Left lobe of liver (tissue), 2 donors: ENCODE results near the gene CDKN3. TPM values are rescaled to one million over a fixed set of nuclear protein-coding genes. Genes with fewer than 3 reads are reported as not detected.
"Not testable (repeated sequence)": the region's sequence is repeated elsewhere in the genome, so short reads cannot be mapped to it uniquely, and the experiment has no call there.

ENCODE experiments used
- ATAC-seq: fragments of 200-7000 bp; cut with Tn5 transposase; one replicate; pipeline ENCODE4 v1.9.1; 2020; ENCODE audit warnings: mild to moderate bottlenecking, moderate library complexity
- DNase-seq: peaks from one replicate; pipeline ENCODE4 v3.0.0-alpha.2; 2020; ENCODE audit warnings: low spot score
- total RNA-seq: library from RNA; stranded (reverse); gene quantifications from one replicate; pipeline ENCODE4 v1.2.1, GENCODE V29; 2021
- donor health status: DM: no; HTN: no; CAD: no; lungs with moderate emphysema.
- donor health status: DM: no; HTN: yes; CAD: no.

CDKN3 gene
- total RNA-seq, 1 donor from 2014 or later = 0.58 TPM

DNA sequence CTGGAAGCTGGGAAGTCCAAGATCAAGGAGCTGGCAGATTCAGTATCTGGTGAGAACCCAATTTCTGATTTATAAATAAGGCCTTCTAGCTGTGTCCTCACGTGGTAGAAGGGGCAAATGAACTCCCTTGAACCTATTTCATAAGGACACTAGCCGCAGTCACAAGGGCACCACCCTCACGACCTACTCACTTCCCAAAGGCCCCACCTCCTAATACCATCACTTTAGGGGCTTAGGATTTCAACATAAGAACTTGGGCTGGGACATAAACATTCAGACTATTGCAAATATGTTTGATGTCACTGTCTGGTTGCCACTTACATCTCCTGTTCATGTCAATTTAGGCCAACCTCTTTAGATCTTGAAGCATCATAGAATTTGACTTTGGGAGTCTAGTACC, 55.2 kb downstream of the CDKN3 start:
- no peak for ATAC-seq
- no peak for DNase-seq

DNA sequence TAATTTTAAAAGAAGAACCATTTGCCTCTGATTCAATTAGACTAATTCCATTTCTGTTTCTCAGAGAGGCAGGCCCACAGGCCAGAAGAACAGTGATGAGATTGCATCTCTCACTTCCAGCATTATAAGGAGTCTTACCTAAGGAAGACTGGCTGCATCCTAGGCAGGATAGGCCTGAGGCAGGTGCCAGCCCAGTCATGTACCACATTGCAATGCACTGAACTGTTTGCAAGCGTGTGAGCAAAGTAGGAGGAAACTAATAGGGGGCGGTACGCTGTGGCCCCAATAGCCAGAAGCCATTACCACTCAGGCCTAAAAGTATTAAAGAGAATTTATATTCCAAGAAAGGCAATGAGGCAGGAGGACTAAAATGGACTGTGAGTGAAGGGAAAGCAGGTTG, 56.4 kb downstream of the CDKN3 start:
- DNase-seq (no peak), ATAC-seq (no peak)

DNA sequence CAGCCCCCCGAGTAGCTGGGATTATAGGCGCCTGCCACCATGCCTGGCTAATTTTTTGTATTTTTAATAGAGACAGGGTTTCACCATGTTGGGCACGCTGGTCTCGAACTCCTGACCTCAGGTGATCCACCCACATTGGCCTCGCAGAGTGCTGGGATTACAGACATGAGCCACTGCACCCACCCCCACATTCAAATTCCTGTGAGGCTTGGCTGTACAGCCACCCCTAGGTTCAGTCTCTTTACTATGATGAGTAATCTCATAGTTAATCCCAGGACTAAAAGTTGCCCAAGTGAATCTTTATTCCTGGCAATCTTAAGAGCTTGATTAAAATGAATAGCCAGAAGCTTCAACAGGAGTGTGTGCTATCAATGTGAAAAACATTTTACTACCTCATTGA, 57.2 kb downstream of the CDKN3 start:
- not testable (repeated sequence) for DNase-seq, ATAC-seq

DNA sequence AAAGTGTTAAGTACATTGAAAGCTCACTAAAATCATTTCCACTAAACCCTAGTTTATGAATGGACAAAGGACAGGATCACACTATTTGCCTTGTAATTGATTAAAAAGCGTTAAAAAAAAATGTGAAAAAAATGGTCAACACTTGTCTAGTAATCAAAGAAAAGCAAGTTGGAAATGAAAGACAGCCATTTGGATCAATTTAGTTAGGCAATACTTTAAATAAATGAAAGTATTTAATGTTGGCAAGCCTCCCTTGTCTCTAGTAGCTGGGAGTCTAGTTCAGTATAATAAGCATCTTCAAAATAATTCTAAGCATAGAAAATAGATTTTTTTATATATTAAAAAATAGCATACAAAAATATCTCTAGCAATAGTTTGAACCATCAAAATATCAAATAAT, 58.6 kb downstream of the CDKN3 start:
- ATAC-seq (peak; percentile 45), DNase-seq (no peak)

DNA sequence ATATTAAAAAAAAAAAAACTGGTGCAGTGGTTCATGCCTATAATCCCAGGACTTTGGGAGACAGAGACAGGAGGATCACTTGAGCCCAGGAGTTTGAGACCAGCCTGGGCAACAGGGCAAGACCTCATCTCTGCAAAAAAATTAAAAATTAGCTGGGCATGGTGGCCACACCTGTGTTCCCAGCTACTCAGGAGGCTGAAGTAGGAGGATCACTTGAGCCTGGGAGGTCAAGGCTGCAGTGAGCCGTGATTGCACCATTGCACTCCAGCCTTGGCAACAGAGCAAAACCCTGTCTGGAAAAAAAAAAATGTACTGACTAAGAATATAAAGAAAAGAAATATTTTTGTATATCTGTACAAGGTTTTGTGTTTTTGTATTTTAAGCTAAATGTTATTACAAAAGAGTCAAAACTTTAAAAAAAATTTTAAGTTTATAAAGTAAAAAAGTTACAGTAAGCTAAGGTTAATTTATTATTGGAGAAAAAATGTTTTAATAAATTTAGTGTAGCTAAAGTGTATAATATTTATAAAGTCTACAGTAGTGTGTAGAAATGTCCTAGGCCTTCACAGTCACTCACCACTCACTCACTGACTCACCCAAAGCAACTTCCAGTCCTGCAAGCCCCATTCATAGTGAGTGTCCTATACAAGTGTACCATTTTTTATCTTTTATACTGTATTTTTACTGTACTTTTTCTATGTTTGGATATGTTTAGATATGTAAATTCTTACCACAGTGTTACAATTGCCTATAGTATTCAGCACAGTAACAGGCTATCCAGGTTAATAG, 60.2 kb downstream of the CDKN3 start:
- ATAC-seq, DNase-seq: not testable (repeated sequence)

DNA sequence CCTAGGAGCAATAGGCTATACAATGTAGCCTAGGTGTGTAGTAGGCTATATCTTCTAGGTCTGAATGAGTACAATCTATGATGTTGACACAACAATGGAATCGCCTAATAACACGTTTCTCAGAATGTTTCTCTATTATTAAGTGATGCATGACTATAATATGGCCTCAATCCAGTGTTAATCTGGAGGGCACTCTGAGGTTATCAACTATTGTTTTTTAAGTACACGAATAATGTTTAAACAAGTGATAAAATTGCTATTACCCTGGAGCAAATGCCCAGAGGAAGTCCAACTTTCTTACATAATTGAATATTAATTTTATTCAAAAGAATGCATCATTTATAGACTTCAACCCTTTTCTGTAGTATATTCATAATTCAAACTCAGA, 60.8 kb downstream of the CDKN3 start:
- DNase-seq (no peak), ATAC-seq (peak; percentile 43)

DNA sequence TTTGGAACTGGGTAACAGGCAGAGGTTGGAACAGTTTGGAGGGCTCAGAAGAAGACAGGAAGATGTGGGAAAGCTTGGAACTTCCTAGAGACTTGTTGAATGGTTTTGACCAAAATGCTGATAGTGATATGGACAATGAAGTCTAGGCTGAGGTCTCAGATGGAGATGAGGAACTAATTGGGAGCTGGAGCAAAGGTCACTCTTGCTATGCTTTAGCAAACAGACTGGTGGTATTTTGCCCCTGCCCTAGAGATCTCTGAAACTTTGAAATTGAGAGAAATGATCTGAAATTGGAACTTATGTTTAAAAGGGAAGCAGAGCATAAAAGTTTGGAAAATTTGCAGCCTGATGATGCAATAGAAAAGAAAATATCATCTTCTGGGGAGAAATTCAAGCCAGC, 61.7 kb downstream of the CDKN3 start:
- ATAC-seq, DNase-seq: not testable (repeated sequence)

DNA sequence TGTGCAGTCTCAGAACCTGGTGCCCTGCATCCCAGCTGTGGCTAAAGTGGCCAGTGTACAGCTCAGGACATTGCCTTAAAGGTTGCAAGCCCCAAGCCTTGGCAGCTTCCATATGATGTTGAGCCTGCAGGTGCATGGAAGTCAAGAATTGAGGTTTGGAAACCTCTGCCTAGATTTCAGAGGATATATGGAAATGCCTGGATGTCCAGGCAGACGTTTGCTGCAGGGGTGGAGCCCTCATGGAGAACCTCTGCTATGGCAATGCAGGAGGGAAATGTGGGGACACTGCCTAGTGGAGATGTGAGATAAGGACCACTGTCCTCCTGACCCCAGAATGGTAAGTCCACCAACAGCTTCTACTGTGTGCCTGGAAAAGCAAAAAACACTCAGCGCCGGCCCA, 62.3 kb downstream of the CDKN3 start:
- ATAC-seq = no peak

DNA sequence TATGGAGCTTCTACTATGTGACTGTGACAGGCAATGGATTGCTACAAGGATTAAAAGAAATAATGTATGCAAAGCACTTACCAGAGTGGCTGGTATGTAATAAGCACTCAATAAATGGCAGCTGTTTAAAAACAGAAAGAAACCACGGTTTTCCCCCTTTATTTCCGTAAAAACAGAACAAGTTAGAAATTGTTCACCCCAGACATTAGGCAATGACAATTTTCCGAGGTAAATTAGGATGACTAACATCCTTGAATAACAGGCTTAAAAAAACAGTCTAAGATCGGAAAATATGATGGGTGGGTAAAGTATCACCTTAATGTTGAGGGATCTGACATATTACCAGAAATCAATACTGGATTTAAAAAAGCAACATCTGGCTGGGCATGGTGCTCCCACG, 65.2 kb downstream of the CDKN3 start:
- DNase-seq = no peak
- ATAC-seq = no peak

More for the DNA sequence above, 62.3 kb downstream of the CDKN3 start:
- DNase-seq = no peak

DNA sequence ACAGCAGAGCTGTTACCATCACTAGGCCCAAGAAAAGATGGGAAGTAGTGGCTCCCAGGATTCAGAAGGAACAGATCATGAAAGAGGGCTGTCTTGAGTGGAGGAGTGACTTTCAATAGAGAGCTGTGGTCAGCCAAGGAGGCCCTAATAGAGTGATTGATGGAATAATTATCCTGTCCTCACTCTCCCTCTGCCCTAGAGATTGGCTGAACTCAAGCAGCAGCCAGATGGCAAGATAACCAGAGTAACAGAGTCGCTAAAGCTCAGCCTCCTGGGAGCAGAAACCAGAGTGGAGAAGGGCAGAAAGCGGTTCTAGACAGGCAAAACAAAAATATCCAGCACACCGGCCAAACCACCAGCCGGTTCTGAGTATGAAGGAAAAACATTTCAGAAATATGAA, 68.8 kb downstream of the CDKN3 start:
- no peak for ATAC-seq
- no peak for DNase-seq

DNA sequence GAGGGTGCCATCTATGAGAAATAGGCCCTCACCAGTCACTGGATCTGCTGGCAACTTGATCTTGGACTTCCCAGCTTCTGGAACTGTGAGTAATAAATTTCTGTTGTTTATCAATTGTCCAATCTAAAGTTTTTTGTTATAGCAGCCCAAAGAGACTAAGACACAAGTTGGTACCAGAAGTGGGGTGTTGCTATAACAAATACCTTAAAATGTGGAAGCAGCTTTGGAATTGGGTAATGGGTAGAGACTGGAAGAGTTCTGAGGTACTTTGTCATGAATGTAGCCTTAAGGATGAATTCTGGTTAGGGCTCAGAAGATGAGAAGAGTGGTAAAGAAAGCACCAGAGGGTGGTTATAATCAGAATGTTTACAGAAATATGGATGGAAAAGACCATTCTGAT, 70.5 kb downstream of the CDKN3 start:
- ATAC-seq (no peak), DNase-seq (no peak)

Other genes with a start within 250 kb of the CDKN3 start
- gene CNIH1, start 44.4 kb downstream of the CDKN3 start, total RNA-seq = 89.4 TPM
- gene GMFB, start 92.0 kb downstream of the CDKN3 start, total RNA-seq = 13.0 TPM
- 6.1 TPM for gene CGRRF1, start 112.9 kb downstream of the CDKN3 start, total RNA-seq
- 25.9 TPM for gene SAMD4A, start 170.1 kb downstream of the CDKN3 start, total RNA-seq